ENCODE results near the gene SHISA8.
"Not testable (repeated sequence)": the region's sequence is repeated elsewhere in the genome, so short reads cannot be mapped to it uniquely, and the experiment has no call there.

Gene SHISA8

GRCh38 chr22:41880653-41881052, 34.2 kb downstream of the SHISA8 start:
- Histone ChIP-seq H3K36me3 (ENCODE audit: control insufficient read depth in 1 of 2, insufficient read depth in 2 of 2, low read length in 2 of 2) (peaks cover 73 to 82% of the 10 kb centered on the region in 2 donors), H3K4me1 (ENCODE audit: control insufficient read depth in 1 of 2, insufficient read depth in 2 of 2, low read length in 2 of 2) (no peaks in the 10 kb centered on the region), H3K9me3 (ENCODE audit: control insufficient read depth in 1 of 2, low read length in 2 of 2) (no peaks in the 10 kb centered on the region), H3K4me3 (ENCODE audit: low read depth in 1 of 2, low read length in 2 of 2) (no peak overlapping the region), H3K27ac (ENCODE audit: low read length) (no peak overlapping the region), H3K27me3 (ENCODE audit: low read depth, low read length) (no peaks in the 10 kb centered on the region)

GRCh38 chr22:41876675-41877074, 38.2 kb downstream of the SHISA8 start:
- Histone ChIP-seq H3K27ac (ENCODE audit: low read length) (no peak overlapping the region), H3K4me1 (ENCODE audit: control insufficient read depth in 1 of 2, insufficient read depth in 2 of 2, low read length in 2 of 2) (no peaks in the 10 kb centered on the region), H3K9me3 (ENCODE audit: control insufficient read depth in 1 of 2, low read length in 2 of 2) (no peaks in the 10 kb centered on the region), H3K27me3 (ENCODE audit: low read depth, low read length) (no peaks in the 10 kb centered on the region), H3K36me3 (ENCODE audit: control insufficient read depth in 1 of 2, insufficient read depth in 2 of 2, low read length in 2 of 2) (peaks cover 56 to 79% of the 10 kb centered on the region in 2 donors), H3K4me3 (ENCODE audit: low read depth in 1 of 2, low read length in 2 of 2) (no peak overlapping the region)

- H3K9me3 ChIP-seq (ENCODE audit: control insufficient read depth in 1 of 2, low read length in 2 of 2): no peaks in the 10 kb centered on the region
- no peak overlapping the region for H3K27ac ChIP-seq (ENCODE audit: low read length)
- peaks cover 55 to 79% of the 10 kb centered on the region in 2 donors for H3K36me3 ChIP-seq (ENCODE audit: control insufficient read depth in 1 of 2, insufficient read depth in 2 of 2, low read length in 2 of 2)
- no peaks in the 10 kb centered on the region for H3K4me1 ChIP-seq (ENCODE audit: control insufficient read depth in 1 of 2, insufficient read depth in 2 of 2, low read length in 2 of 2)
- no peak overlapping the region for H3K4me3 ChIP-seq (ENCODE audit: low read depth in 1 of 2, low read length in 2 of 2)
- no peaks in the 10 kb centered on the region for H3K27me3 ChIP-seq (ENCODE audit: low read depth, low read length)
Measured at GRCh38 chr22:41876275-41876674, 38.6 kb downstream of the SHISA8 start.

- Histone ChIP-seq H3K27me3 (ENCODE audit: low read depth, low read length) (no peaks in the 10 kb centered on the region), H3K4me3 (ENCODE audit: low read depth in 1 of 2, low read length in 2 of 2) (no peak overlapping the region), H3K9me3 (ENCODE audit: control insufficient read depth in 1 of 2, low read length in 2 of 2) (no peaks in the 10 kb centered on the region), H3K36me3 (ENCODE audit: control insufficient read depth in 1 of 2, insufficient read depth in 2 of 2, low read length in 2 of 2) (peaks cover 55 to 79% of the 10 kb centered on the region in 2 donors), H3K27ac (ENCODE audit: low read length) (no peak overlapping the region), H3K4me1 (ENCODE audit: control insufficient read depth in 1 of 2, insufficient read depth in 2 of 2, low read length in 2 of 2) (no peaks in the 10 kb centered on the region)
Measured at GRCh38 chr22:41875531-41876270, 39.2 kb downstream of the SHISA8 start.

- H3K4me1 ChIP-seq (ENCODE audit: control insufficient read depth in 1 of 2, insufficient read depth in 2 of 2, low read length in 2 of 2): no peaks in the 10 kb centered on the region
- H3K4me3 ChIP-seq (ENCODE audit: low read depth in 1 of 2, low read length in 2 of 2): no peak overlapping the region
- H3K27me3 ChIP-seq (ENCODE audit: low read depth, low read length): no peaks in the 10 kb centered on the region
- H3K9me3 ChIP-seq (ENCODE audit: control insufficient read depth in 1 of 2, low read length in 2 of 2): no peaks in the 10 kb centered on the region
- H3K36me3 ChIP-seq (ENCODE audit: control insufficient read depth in 1 of 2, insufficient read depth in 2 of 2, low read length in 2 of 2): peaks cover 57 to 71% of the 10 kb centered on the region in 2 donors
- no peak overlapping the region for H3K27ac ChIP-seq (ENCODE audit: low read length)
Measured at GRCh38 chr22:41874090-41874489, 40.8 kb downstream of the SHISA8 start.

GRCh38 chr22:41873391-41873790, 41.5 kb downstream of the SHISA8 start:
- Histone ChIP-seq H3K36me3 (ENCODE audit: control insufficient read depth in 1 of 2, insufficient read depth in 2 of 2, low read length in 2 of 2) (peaks cover 57 to 70% of the 10 kb centered on the region in 2 donors), H3K27me3 (ENCODE audit: low read depth, low read length) (no peaks in the 10 kb centered on the region), H3K4me3 (ENCODE audit: low read depth in 1 of 2, low read length in 2 of 2) (no peak overlapping the region), H3K27ac (ENCODE audit: low read length) (no peak overlapping the region), H3K4me1 (ENCODE audit: control insufficient read depth in 1 of 2, insufficient read depth in 2 of 2, low read length in 2 of 2) (no peaks in the 10 kb centered on the region), H3K9me3 (ENCODE audit: control insufficient read depth in 1 of 2, low read length in 2 of 2) (no peaks in the 10 kb centered on the region)

- Histone ChIP-seq H3K4me3 (ENCODE audit: low read depth in 1 of 2, low read length in 2 of 2) (no peak overlapping the region), H3K36me3 (ENCODE audit: control insufficient read depth in 1 of 2, insufficient read depth in 2 of 2, low read length in 2 of 2) (peaks cover 39 to 64% of the 10 kb centered on the region in 2 donors), H3K27ac (ENCODE audit: low read length) (no peak overlapping the region), H3K9me3 (ENCODE audit: control insufficient read depth in 1 of 2, low read length in 2 of 2) (no peaks in the 10 kb centered on the region), H3K4me1 (ENCODE audit: control insufficient read depth in 1 of 2, insufficient read depth in 2 of 2, low read length in 2 of 2) (no peaks in the 10 kb centered on the region), H3K27me3 (ENCODE audit: low read depth, low read length) (no peaks in the 10 kb centered on the region)
Measured at GRCh38 chr22:41870786-41871185, 44.1 kb downstream of the SHISA8 start.

GRCh38 chr22:41870081-41870480, 44.8 kb downstream of the SHISA8 start:
- peaks cover 32 to 57% of the 10 kb centered on the region in 2 donors for H3K36me3 ChIP-seq (ENCODE audit: control insufficient read depth in 1 of 2, insufficient read depth in 2 of 2, low read length in 2 of 2)
- H3K27ac ChIP-seq (ENCODE audit: low read length); H3K27me3 ChIP-seq (ENCODE audit: low read depth, low read length); H3K4me1 ChIP-seq (ENCODE audit: control insufficient read depth in 1 of 2, insufficient read depth in 2 of 2, low read length in 2 of 2); H3K4me3 ChIP-seq (ENCODE audit: low read depth in 1 of 2, low read length in 2 of 2); H3K9me3 ChIP-seq (ENCODE audit: control insufficient read depth in 1 of 2, low read length in 2 of 2): not testable (repeated sequence)

GRCh38 chr22:41868556-41868955, 46.3 kb downstream of the SHISA8 start:
- no peaks in the 10 kb centered on the region for H3K9me3 ChIP-seq (ENCODE audit: control insufficient read depth in 1 of 2, low read length in 2 of 2)
- H3K36me3 ChIP-seq (ENCODE audit: control insufficient read depth in 1 of 2, insufficient read depth in 2 of 2, low read length in 2 of 2): peaks cover 19 to 42% of the 10 kb centered on the region in 2 donors

GRCh38 chr22:41863472-41863871, 51.4 kb downstream of the SHISA8 start:
- Histone ChIP-seq H3K4me3 (ENCODE audit: low read depth in 1 of 2, low read length in 2 of 2) (no peak overlapping the region), H3K4me1 (ENCODE audit: control insufficient read depth in 1 of 2, insufficient read depth in 2 of 2, low read length in 2 of 2) (peaks cover 0 to 9% of the 10 kb centered on the region in 2 donors), H3K27ac (ENCODE audit: low read length) (peak overlapping the region; percentile 77), H3K9me3 (ENCODE audit: control insufficient read depth in 1 of 2, low read length in 2 of 2) (no peaks in the 10 kb centered on the region), H3K36me3 (ENCODE audit: control insufficient read depth in 1 of 2, insufficient read depth in 2 of 2, low read length in 2 of 2) (peaks cover 4 to 7% of the 10 kb centered on the region in 2 donors), H3K27me3 (ENCODE audit: low read depth, low read length) (no peaks in the 10 kb centered on the region)

More at GRCh38 chr22:41868556-41868955, 46.3 kb downstream of the SHISA8 start:
- no peaks in the 10 kb centered on the region for H3K27me3 ChIP-seq (ENCODE audit: low read depth, low read length)
- no peak overlapping the region for H3K27ac ChIP-seq (ENCODE audit: low read length)
- no peaks in the 10 kb centered on the region for H3K4me1 ChIP-seq (ENCODE audit: control insufficient read depth in 1 of 2, insufficient read depth in 2 of 2, low read length in 2 of 2)
- H3K4me3 ChIP-seq (ENCODE audit: low read depth in 1 of 2, low read length in 2 of 2): no peak overlapping the region

- Histone ChIP-seq H3K4me3 (ENCODE audit: low read depth in 1 of 2, low read length in 2 of 2) (no peak overlapping the region), H3K27ac (ENCODE audit: low read length) (peak overlapping the region; percentile 77), H3K4me1 (ENCODE audit: control insufficient read depth in 1 of 2, insufficient read depth in 2 of 2, low read length in 2 of 2) (peaks cover 0 to 10% of the 10 kb centered on the region in 2 donors), H3K9me3 (ENCODE audit: control insufficient read depth in 1 of 2, low read length in 2 of 2) (no peaks in the 10 kb centered on the region), H3K36me3 (ENCODE audit: control insufficient read depth in 1 of 2, insufficient read depth in 2 of 2, low read length in 2 of 2) (no peaks in the 10 kb centered on the region), H3K27me3 (ENCODE audit: low read depth, low read length) (no peaks in the 10 kb centered on the region)
Measured at GRCh38 chr22:41862530-41863266, 52.2 kb downstream of the SHISA8 start.

Measured in muscle layer of duodenum (tissue), 2 donors.